Measurements from ENCODE around the gene PSMB9.
"Not testable (repeated sequence)": the region's sequence is repeated elsewhere in the genome, so short reads cannot be mapped to it uniquely, and the experiment has no call there.

The PSMB9 gene

DNA sequence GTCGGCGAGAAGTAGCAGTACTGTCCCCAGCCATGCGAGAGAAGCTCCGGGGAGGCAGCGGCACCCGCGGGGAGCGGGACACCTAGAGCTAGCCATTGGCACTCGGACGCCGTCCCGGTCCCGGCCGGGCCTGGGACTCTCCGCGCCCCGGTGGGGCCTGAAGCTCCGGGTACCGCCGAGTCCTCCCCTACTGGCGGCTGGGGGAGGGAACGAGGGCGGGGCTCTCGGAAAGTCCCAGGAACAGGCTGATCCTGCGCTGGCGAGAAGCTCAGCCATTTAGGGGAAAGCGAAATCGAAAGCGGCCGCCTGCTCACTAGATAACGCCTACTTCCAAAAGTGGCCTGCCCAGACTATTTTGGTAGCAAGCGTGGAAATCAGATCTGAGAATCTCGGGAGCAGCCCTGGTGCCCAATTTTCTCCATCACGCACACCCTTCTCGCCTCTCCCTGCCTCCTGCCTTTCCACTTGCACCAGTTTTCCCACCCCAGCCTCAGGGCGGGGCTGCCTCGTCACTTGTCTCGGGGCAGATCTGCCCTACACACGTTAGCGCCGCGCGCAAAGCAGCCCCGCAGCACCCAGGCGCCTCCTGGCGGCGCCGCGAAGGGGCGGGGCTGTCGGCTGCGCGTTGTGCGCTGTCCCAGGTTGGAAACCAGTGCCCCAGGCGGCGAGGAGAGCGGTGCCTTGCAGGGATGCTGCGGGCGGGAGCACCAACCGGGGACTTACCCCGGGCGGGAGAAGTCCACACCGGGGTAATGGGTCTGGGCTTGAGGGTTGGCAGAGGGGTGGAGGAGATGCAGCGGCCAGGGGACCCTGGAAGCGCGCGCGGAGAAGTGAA, at the start of gene PSMB9, which contains the start of gene TAP1:
PSMB9 (plus strand) TSS at position 652 of the 835 bp plus-strand sequence; CDS start at position 690, 38 bp downstream.
TAP1 (minus strand) TSS at position 164 of the 835 bp plus-strand sequence; CDS start at position 96, 68 bp downstream.
- peak within 1 kb of the TSS; percentile 98 for H3K4me3 ChIP-seq (ENCODE audit: low read depth, low read length)
- DNase-seq (ENCODE audit: low read depth) = no peak
- TF ChIP-seq, protein P1, sequence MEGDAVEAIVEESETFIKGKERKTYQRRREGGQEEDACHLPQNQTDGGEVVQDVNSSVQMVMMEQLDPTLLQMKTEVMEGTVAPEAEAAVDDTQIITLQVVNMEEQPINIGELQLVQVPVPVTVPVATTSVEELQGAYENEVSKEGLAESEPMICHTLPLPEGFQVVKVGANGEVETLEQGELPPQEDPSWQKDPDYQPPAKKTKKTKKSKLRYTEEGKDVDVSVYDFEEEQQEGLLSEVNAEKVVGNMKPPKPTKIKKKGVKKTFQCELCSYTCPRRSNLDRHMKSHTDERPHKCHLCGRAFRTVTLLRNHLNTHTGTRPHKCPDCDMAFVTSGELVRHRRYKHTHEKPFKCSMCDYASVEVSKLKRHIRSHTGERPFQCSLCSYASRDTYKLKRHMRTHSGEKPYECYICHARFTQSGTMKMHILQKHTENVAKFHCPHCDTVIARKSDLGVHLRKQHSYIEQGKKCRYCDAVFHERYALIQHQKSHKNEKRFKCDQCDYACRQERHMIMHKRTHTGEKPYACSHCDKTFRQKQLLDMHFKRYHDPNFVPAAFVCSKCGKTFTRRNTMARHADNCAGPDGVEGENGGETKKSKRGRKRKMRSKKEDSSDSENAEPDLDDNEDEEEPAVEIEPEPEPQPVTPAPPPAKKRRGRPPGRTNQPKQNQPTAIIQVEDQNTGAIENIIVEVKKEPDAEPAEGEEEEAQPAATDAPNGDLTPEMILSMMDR (IDR thresholded peaks at IDR 0.05; ENCODE audit: low read depth, low read length, missing control alignments) = peak; percentile 77

GRCh38 chr6:32805404-32805803, 48.6 kb upstream of the PSMB9 start:
- not testable (repeated sequence) for DNase-seq (ENCODE audit: low read depth); H3K4me3 ChIP-seq (ENCODE audit: low read depth, low read length)

GRCh38 chr6:32807020-32807580, 46.9 kb upstream of the PSMB9 start:
- H3K4me3 ChIP-seq (ENCODE audit: low read depth, low read length) = no peak overlapping the region
- TF ChIP-seq, protein P1 (IDR thresholded peaks at IDR 0.05; ENCODE audit: low read depth, low read length, missing control alignments) = peak; percentile 20
- no peak for DNase-seq (ENCODE audit: low read depth)

DNA sequence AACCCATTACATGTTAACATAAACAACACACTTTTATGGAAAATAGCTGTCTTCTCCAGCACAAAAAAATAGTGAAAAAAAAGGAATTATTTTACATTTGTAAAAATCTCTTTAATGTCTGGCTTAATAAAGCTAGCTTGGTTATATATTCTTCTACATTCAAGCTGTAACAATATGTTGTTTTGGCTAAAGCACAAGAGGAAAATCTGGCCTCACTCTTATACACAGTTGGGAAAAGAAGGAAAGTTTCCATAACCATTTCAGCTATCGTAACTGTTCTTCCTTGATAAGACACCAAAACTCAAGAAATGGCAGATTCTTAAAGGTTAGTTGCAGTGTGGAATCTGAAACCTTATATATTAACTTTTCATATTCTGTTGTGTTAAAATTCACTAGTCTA, 44.8 kb upstream of the PSMB9 start:
- H3K4me3 ChIP-seq (ENCODE audit: low read depth, low read length) = no peak overlapping the region
- no peak for DNase-seq (ENCODE audit: low read depth)
- TF ChIP-seq, protein P1 (IDR thresholded peaks at IDR 0.05; ENCODE audit: low read depth, low read length, missing control alignments) = no peak

GRCh38 chr6:32814145-32814544, 39.8 kb upstream of the PSMB9 start:
- no peak overlapping the region for H3K4me3 ChIP-seq (ENCODE audit: low read depth, low read length)
- TF ChIP-seq, protein P1 (IDR thresholded peaks at IDR 0.05; ENCODE audit: low read depth, low read length, missing control alignments) = no peak
- DNase-seq (ENCODE audit: low read depth) = no peak

GRCh38 chr6:32815115-32815514, 38.9 kb upstream of the PSMB9 start:
- TF ChIP-seq, protein P1 (IDR thresholded peaks at IDR 0.05; ENCODE audit: low read depth, low read length, missing control alignments) = no peak
- peak overlapping the region; percentile 64 for H3K4me3 ChIP-seq (ENCODE audit: low read depth, low read length)
- no peak for DNase-seq (ENCODE audit: low read depth)

- H3K4me3 ChIP-seq (ENCODE audit: low read depth, low read length) = peak overlapping the region; percentile 64
- peak; percentile 48 for DNase-seq (ENCODE audit: low read depth)
- TF ChIP-seq, protein P1 (IDR thresholded peaks at IDR 0.05; ENCODE audit: low read depth, low read length, missing control alignments) = no peak
Measured at GRCh38 chr6:32815996-32816395, 38.0 kb upstream of the PSMB9 start.
